Panc1 (cell line): ENCODE results near the gene LIPM. TPM values are rescaled to one million over a fixed set of nuclear protein-coding genes. Genes with fewer than 3 reads are reported as not detected.

Source experiments
- ATAC-seq: fragments of 200-7000 bp; cut with Tn5 transposase; 2 replicates; pipeline ENCODE4 v1.9.1; 2020; ENCODE audit warnings: mild to moderate bottlenecking, moderate library complexity
- BruUV-seq: library from RNA; stranded (reverse); fragments of 400-500 nt; replicated peaks from 2 replicates; lab custom pipeline; 2021; lab: Mats Ljungman, UMichigan
- CTCF ChIA-PET: fragments of 300-600 bp; sonication (Branson Sonifier 250); formaldehyde crosslinking; loops from one replicate; lab custom pipeline; 2022; ENCODE audit warnings: antibody characterized with exemption; lab: Charles Lee
- POLR2A ChIA-PET: fragments of 300-600 bp; sonication (Branson Sonifier 250); formaldehyde crosslinking; loops from one replicate; lab custom pipeline; 2022; ENCODE audit warnings: antibody characterized with exemption; lab: Charles Lee
- DNase-seq: peaks from one replicate; pipeline ENCODE4 v3.0.0-alpha.2; 2010; ENCODE audit warnings: low read depth, low spot score
- H3K27ac ChIP-seq: 2 replicates; pipeline ENCODE4 v1.5.1; 2011; ENCODE audit warnings: mild to moderate bottlenecking, low read length, inconsistent platforms
- H3K27me3 ChIP-seq: fragments of 200-500 bp; sonication (Bioruptor generic); 2 replicates; pipeline ENCODE4 v1.6.0; 2014; ENCODE audit warnings: low read length, inconsistent platforms; ENCODE audit not compliant: control insufficient read depth, insufficient read depth
- H3K36me3 ChIP-seq: fragments of 200-500 bp; sonication (Bioruptor generic); 2 replicates; pipeline ENCODE4 v1.5.1; 2014; ENCODE audit warnings: inconsistent platforms, mild to moderate bottlenecking, low read length, moderate library complexity; ENCODE audit not compliant: control insufficient read depth, insufficient read depth
- H3K4me1 ChIP-seq: 2 replicates; pipeline ENCODE4 v1.5.1; 2011; ENCODE audit warnings: inconsistent platforms, mild to moderate bottlenecking, low read length, moderate library complexity; ENCODE audit not compliant: control insufficient read depth, insufficient read depth
- H3K4me3 ChIP-seq, 2 experiments: 2 replicates each; pipeline ENCODE4 v1.5.1; 2011 to 2012; ENCODE audit warnings: low read depth in 2 of 2, low read length in 2 of 2, mild to moderate bottlenecking in 2 of 2, inconsistent platforms in 1 of 2, moderate library complexity in 1 of 2
- H3K9me3 ChIP-seq: fragments of 200-500 bp; sonication (Bioruptor generic); 2 replicates; pipeline ENCODE4 v1.5.1; 2014; ENCODE audit warnings: low read depth, mild to moderate bottlenecking, inconsistent platforms, low read length, moderate library complexity; ENCODE audit not compliant: control insufficient read depth, insufficient read depth
- POLR2AphosphoS5 ChIP-seq: IDR thresholded peaks from 2 replicates; pipeline ENCODE4 v1.6.1; 2012; ENCODE audit warnings: mild to moderate bottlenecking, low read depth, low read length, moderate library complexity
- SIN3A ChIP-seq: IDR thresholded peaks from 2 replicates; pipeline ENCODE4 v1.6.1; 2012; ENCODE audit warnings: low read depth, mild to moderate bottlenecking, low read length, moderate library complexity, borderline replicate concordance; ENCODE audit not compliant: insufficient read depth
- TCF7L2 ChIP-seq: IDR thresholded peaks from 2 replicates; pipeline ENCODE4 v1.6.1; 2011; ENCODE audit warnings: mild to moderate bottlenecking, low read depth, low read length, inconsistent platforms
- in situ Hi-C: cut with HindIII; loops from 2 replicates; pipeline ENCODE4 v1.10.0; 2016; ENCODE audit warnings: low sequenced_read_pairs, low pct_unique_long_range_greater_than_20kb
- intact Hi-C: fragments of 100-400 bp; cut with micrococcal nuclease; formaldehyde crosslinking; loops from one replicate; pipeline ENCODE4 v1.10.0; 2022; ENCODE audit not compliant: unreplicated experiment
- total RNA-seq: library from RNA; stranded (reverse); gene quantifications from one replicate; pipeline ENCODE4 v1.2.1, GENCODE V29; 2021; ENCODE audit not compliant: unreplicated experiment
- TF ChIP-seq, protein P1 (sequence below): fragments of 450-650 bp; IDR thresholded peaks from 2 replicates; pipeline ENCODE4 v1.5.1; 2017; ENCODE audit warnings: mild to moderate bottlenecking
- TF ChIP-seq, protein P2 (sequence below), 2 experiments: IDR thresholded peaks; 2 replicates each; pipeline ENCODE4 v1.6.1; 2011 to 2012; ENCODE audit warnings: low read depth in 2 of 2, control low read depth in 1 of 2, low read length in 1 of 2, mild to moderate bottlenecking in 1 of 2, moderate library complexity in 1 of 2; ENCODE audit not compliant: insufficient read depth in 1 of 2

LIPM gene
- total RNA-seq, 1 experiment from 2014 or later, result not detected

DNA sequence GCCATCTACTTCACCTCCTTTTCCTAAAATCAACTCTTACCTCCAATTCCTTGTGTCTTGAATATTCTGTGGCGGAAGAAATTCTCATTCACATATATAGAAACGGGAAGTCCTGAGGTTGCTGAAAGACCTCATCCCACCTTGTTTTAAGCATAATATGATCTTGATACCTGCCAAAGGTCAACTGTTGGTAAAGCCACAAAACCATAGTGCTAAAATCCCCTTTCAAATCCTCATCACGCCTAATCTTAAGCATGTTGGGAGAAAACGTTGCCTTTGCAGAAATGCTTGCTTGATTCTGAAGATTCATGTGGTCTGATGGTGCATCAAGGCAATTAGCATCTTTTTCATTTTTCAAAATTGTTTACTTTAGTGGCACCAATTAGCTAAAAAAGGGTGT, 40.6 kb downstream of the LIPM start:
- ChIA-PET POLR2A (no interaction called here), CTCF (no interaction called here)
- TF ChIP-seq SIN3A (no peak), TCF7L2 (no peak), POLR2AphosphoS5 (no peak)
- TF ChIP-seq, protein P1, sequence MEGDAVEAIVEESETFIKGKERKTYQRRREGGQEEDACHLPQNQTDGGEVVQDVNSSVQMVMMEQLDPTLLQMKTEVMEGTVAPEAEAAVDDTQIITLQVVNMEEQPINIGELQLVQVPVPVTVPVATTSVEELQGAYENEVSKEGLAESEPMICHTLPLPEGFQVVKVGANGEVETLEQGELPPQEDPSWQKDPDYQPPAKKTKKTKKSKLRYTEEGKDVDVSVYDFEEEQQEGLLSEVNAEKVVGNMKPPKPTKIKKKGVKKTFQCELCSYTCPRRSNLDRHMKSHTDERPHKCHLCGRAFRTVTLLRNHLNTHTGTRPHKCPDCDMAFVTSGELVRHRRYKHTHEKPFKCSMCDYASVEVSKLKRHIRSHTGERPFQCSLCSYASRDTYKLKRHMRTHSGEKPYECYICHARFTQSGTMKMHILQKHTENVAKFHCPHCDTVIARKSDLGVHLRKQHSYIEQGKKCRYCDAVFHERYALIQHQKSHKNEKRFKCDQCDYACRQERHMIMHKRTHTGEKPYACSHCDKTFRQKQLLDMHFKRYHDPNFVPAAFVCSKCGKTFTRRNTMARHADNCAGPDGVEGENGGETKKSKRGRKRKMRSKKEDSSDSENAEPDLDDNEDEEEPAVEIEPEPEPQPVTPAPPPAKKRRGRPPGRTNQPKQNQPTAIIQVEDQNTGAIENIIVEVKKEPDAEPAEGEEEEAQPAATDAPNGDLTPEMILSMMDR, result no peak
- no peaks in the 10 kb centered on the region for H3K4me1 ChIP-seq
- intact Hi-C loops (no loop called here), in situ Hi-C loops (no loop called here)
- no peak for ATAC-seq
- no peak for DNase-seq
- H3K27ac ChIP-seq, result no peak overlapping the region
- H3K36me3 ChIP-seq, result no peaks in the 10 kb centered on the region
- H3K9me3 ChIP-seq, result no peaks in the 10 kb centered on the region
- H3K4me3 ChIP-seq, result no peak overlapping the region
- no peaks in the 10 kb centered on the region; the same call in 1 of the 2 replicates for H3K27me3 ChIP-seq
- BruUV-seq, result no TSS peak

DNA sequence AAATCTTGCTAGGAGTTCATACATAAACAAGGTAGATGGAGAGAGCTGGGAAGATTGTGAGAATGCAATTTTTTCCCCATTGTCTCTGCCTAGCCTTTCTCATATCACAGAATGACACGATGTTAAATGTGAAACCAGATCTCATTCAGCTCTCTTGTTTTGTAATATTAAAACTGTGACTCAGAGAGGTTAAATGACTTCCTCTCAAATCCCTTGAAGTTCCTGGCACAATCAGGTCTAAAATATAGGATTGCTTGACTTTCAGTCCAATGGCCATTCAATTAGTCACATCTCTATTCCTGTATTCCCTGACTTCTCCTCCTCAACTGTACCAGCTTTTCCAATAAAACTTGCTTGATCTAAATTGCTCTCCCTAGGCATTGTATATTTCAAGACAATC, 46.0 kb downstream of the LIPM start:
- ChIA-PET CTCF (no interaction called here), POLR2A (no interaction called here)
- ATAC-seq (no peak), DNase-seq (no peak)
- TF ChIP-seq, protein P2, sequence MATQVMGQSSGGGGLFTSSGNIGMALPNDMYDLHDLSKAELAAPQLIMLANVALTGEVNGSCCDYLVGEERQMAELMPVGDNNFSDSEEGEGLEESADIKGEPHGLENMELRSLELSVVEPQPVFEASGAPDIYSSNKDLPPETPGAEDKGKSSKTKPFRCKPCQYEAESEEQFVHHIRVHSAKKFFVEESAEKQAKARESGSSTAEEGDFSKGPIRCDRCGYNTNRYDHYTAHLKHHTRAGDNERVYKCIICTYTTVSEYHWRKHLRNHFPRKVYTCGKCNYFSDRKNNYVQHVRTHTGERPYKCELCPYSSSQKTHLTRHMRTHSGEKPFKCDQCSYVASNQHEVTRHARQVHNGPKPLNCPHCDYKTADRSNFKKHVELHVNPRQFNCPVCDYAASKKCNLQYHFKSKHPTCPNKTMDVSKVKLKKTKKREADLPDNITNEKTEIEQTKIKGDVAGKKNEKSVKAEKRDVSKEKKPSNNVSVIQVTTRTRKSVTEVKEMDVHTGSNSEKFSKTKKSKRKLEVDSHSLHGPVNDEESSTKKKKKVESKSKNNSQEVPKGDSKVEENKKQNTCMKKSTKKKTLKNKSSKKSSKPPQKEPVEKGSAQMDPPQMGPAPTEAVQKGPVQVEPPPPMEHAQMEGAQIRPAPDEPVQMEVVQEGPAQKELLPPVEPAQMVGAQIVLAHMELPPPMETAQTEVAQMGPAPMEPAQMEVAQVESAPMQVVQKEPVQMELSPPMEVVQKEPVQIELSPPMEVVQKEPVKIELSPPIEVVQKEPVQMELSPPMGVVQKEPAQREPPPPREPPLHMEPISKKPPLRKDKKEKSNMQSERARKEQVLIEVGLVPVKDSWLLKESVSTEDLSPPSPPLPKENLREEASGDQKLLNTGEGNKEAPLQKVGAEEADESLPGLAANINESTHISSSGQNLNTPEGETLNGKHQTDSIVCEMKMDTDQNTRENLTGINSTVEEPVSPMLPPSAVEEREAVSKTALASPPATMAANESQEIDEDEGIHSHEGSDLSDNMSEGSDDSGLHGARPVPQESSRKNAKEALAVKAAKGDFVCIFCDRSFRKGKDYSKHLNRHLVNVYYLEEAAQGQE (IDR thresholded peaks at IDR 0.05; ENCODE audit: insufficient read depth in 1 of 2, low read depth in 2 of 2, low read length in 1 of 2), result no peak
- no peak for TF ChIP-seq SIN3A
- TF ChIP-seq, protein P1, result no peak
- no peak for TF ChIP-seq POLR2AphosphoS5
- no peak for TF ChIP-seq TCF7L2
- no peaks in the 10 kb centered on the region for H3K36me3 ChIP-seq
- H3K27ac ChIP-seq, result no peak overlapping the region
- H3K4me1 ChIP-seq, result peaks cover 9% of the 10 kb centered on the region
- BruUV-seq, result no TSS peak
- no peaks in the 10 kb centered on the region for H3K9me3 ChIP-seq
- no peaks in the 10 kb centered on the region; the same call in 1 of the 2 replicates for H3K27me3 ChIP-seq
- intact Hi-C loops (no loop called here), in situ Hi-C loops (no loop called here)
- no peak overlapping the region for H3K4me3 ChIP-seq
